SK-N-SH (cell line): Measurements from ENCODE around the gene ZNF101. TPM values are rescaled to one million over a fixed set of nuclear protein-coding genes. Genes with fewer than 3 reads are reported as not detected.

Experiments used
- CTCF ChIA-PET: fragments of 300-600, 350-600 bp; formaldehyde crosslinking; extraction: SDS; loops from one replicate; lab custom pipeline; 2021; lab: Yijun Ruan, JAX
- POLR2A ChIA-PET: fragments of 350-600 bp; sonication (Branson Sonifier 250); formaldehyde crosslinking; extraction: SDS; loops from one replicate; lab custom pipeline; 2020; ENCODE audit warnings: antibody characterized with exemption, inconsistent platforms; lab: Yijun Ruan, JAX
- DNase-seq: peaks from one replicate; pipeline ENCODE4 v3.0.0; 2012
- H2AFZ ChIP-seq: fragments of 200-600 bp; sonication (generic); 2 replicates; pipeline ENCODE4 v1.8.1; 2016; ENCODE audit warnings: antibody characterized with exemption, mild to moderate bottlenecking, low read depth
- H3F3A ChIP-seq: fragments of 200-600 bp; sonication (generic); replicated peaks from 2 replicates; pipeline ENCODE3; 2016; ENCODE audit warnings: antibody characterized with exemption, mild to moderate bottlenecking; ENCODE audit not compliant: insufficient read depth
- H3K27ac ChIP-seq, 2 experiments: fragments of 200-500 bp in 1 of 2; fragments of 200-600 bp in 1 of 2; sonication (Bioruptor generic) in 1 of 2; sonication (generic), shearing (Covaris generic) in 1 of 2; 2 replicates each; pipeline versions ENCODE4 v1.5.1 to v1.6.1; 2014 to 2016; ENCODE audit warnings: low read depth in 2 of 2, inconsistent platforms in 1 of 2, low read length in 1 of 2, mild to moderate bottlenecking in 1 of 2, mixed read lengths in 1 of 2
- H3K27me3 ChIP-seq: fragments of 200-600 bp; sonication (generic), shearing (Covaris generic); 2 replicates; pipeline ENCODE4 v1.6.1; 2016; ENCODE audit warnings: mixed run types; ENCODE audit not compliant: insufficient read depth
- H3K36me3 ChIP-seq, 2 experiments: fragments of 200-500 bp in 1 of 2; fragments of 200-600 bp in 1 of 2; sonication (Bioruptor generic) in 1 of 2; sonication (generic) in 1 of 2; replicated peaks in 1 of 2; 2 replicates each; pipeline versions ENCODE3 to v1.5.1; 2014 to 2016; ENCODE audit warnings: low read length in 1 of 2, mild to moderate bottlenecking in 1 of 2; ENCODE audit not compliant: insufficient read depth in 2 of 2, control insufficient read depth in 1 of 2
- H3K4me1 ChIP-seq, 2 experiments: fragments of 200-500 bp in 1 of 2; fragments of 200-600 bp in 1 of 2; sonication (Bioruptor generic) in 1 of 2; sonication (generic), shearing (Covaris generic) in 1 of 2; 2 replicates each; pipeline versions ENCODE4 v1.5.1 to v1.6.1; 2014 to 2016; ENCODE audit warnings: low read depth in 1 of 2, low read length in 1 of 2, mixed run types in 1 of 2; ENCODE audit not compliant: insufficient read depth in 2 of 2, control insufficient read depth in 1 of 2
- H3K4me2 ChIP-seq: fragments of 200-600 bp; sonication (generic), shearing (Covaris generic); 2 replicates; pipeline ENCODE4 v1.6.1; 2017; ENCODE audit warnings: mixed run types
- H3K4me3 ChIP-seq, 2 experiments: fragments of 200-500 bp in 1 of 2; fragments of 200-600 bp in 1 of 2; sonication (Bioruptor generic) in 1 of 2; sonication (generic), shearing (Covaris generic) in 1 of 2; 2 replicates each; pipeline versions ENCODE4 v1.5.1 to v1.8.1; 2014 to 2016; ENCODE audit warnings: low read depth in 2 of 2, inconsistent platforms in 1 of 2, low read length in 1 of 2, mild to moderate bottlenecking in 1 of 2, mixed read lengths in 1 of 2, moderate library complexity in 1 of 2
- H3K79me2 ChIP-seq: fragments of 200-600 bp; sonication (generic); 2 replicates; pipeline ENCODE4 v1.8.1; 2017; ENCODE audit warnings: mild to moderate bottlenecking; ENCODE audit not compliant: insufficient read depth
- H3K9ac ChIP-seq: fragments of 200-600 bp; sonication (generic); 2 replicates; pipeline ENCODE4 v1.6.1; 2017; ENCODE audit warnings: mixed run types
- H3K9me2 ChIP-seq: fragments of 200-600 bp; sonication (generic); 2 replicates; pipeline ENCODE4 v1.6.1; 2017; ENCODE audit warnings: mixed run types
- H3K9me3 ChIP-seq: fragments of 200-600 bp; sonication (generic); 2 replicates; pipeline ENCODE4 v1.6.1; 2017; ENCODE audit warnings: mixed run types, mild to moderate bottlenecking, moderate library complexity
- H4K20me1 ChIP-seq: fragments of 200-600 bp; sonication (generic); 2 replicates; pipeline ENCODE4 v1.6.1; 2017; ENCODE audit warnings: mild to moderate bottlenecking, mixed run types; ENCODE audit not compliant: insufficient read depth
- CHD2 ChIP-seq: fragments of 150-350 bp; IDR thresholded peaks from 2 replicates; pipeline ENCODE4 v1.6.1; 2018; ENCODE audit warnings: low read length; ENCODE audit not compliant: partially characterized antibody
- EP300 ChIP-seq, 2 experiments: IDR thresholded peaks; 2 replicates each; pipeline versions ENCODE4 v1.4.0 to v1.6.1; 2012; ENCODE audit warnings: borderline replicate concordance in 1 of 2, low read depth in 1 of 2, low read length in 1 of 2
- EZH2phosphoT487 ChIP-seq: fragments of 200-600 bp; sonication (generic); IDR thresholded peaks from 2 replicates; pipeline ENCODE4 v1.6.1; 2017; ENCODE audit warnings: low read depth, mixed run types, mild to moderate bottlenecking, antibody characterized with exemption, moderate library complexity, borderline replicate concordance
- FOXJ3 ChIP-seq: sonication (generic); formaldehyde crosslinking; IDR thresholded peaks from 2 replicates; pipeline ENCODE4 v1.5.1; 2020; ENCODE audit warnings: mild to moderate bottlenecking, missing genetic modification reagents
- FOXM1 ChIP-seq: IDR thresholded peaks from 2 replicates; pipeline ENCODE4 v1.4.0; 2012; ENCODE audit warnings: low read depth, mild to moderate bottlenecking
- JUND ChIP-seq: IDR thresholded peaks from 2 replicates; pipeline ENCODE4 v1.4.0; 2012
- MEF2A ChIP-seq: IDR thresholded peaks from 2 replicates; pipeline ENCODE4 v1.4.0; 2012; ENCODE audit warnings: low read depth, borderline replicate concordance
- NRF1 ChIP-seq: IDR thresholded peaks from 2 replicates; pipeline ENCODE4 v1.6.1; 2012; ENCODE audit warnings: low read depth, mild to moderate bottlenecking, low read length
- RXRA ChIP-seq: IDR thresholded peaks from 2 replicates; pipeline ENCODE4 v1.4.0; 2012; ENCODE audit warnings: low read depth, mild to moderate bottlenecking, borderline replicate concordance
- TCF12 ChIP-seq: IDR thresholded peaks from 2 replicates; pipeline ENCODE4 v1.4.0; 2012
- WGBS: methylation state at CpG from one replicate; pipeline ENCODE4 v1.1.6; 2017; ENCODE audit warnings: low lambda C conversion rate; 5-methylcytosine and 5-hydroxymethylcytosine counted together
- polyA plus RNA-seq, 3 experiments: library from polyadenylated mRNA; depleted of rRNA; stranded (reverse); fragments of >200 nt; gene quantifications; 2 replicates each; pipeline ENCODE4 v1.2.3, GENCODE V29; 2012
- TF ChIP-seq, protein P1 (sequence below): fragments of 200-600 bp; sonication (generic); IDR thresholded peaks from 2 replicates; pipeline ENCODE4 v1.6.1; 2017; ENCODE audit warnings: antibody characterized with exemption, mild to moderate bottlenecking, moderate library complexity
- TF ChIP-seq, protein P2 (sequence below): IDR thresholded peaks from 2 replicates; pipeline ENCODE4 v1.4.0; 2012; ENCODE audit warnings: low read depth, borderline replicate concordance
- TF ChIP-seq, protein P3 (sequence below): fragments of 150-350 bp; IDR thresholded peaks from 2 replicates; pipeline ENCODE4 v1.6.1; 2016; ENCODE audit warnings: mild to moderate bottlenecking, low read depth, low read length
- TF ChIP-seq, protein P4 (sequence below): IDR thresholded peaks from 2 replicates; pipeline ENCODE4 v1.4.0; 2012; ENCODE audit warnings: low read depth, borderline replicate concordance
- TF ChIP-seq, protein P5 (sequence below): IDR thresholded peaks from 2 replicates; pipeline ENCODE4; 2012
- TF ChIP-seq, protein P6 (sequence below): IDR thresholded peaks from 2 replicates; pipeline ENCODE4 v1.6.1; 2012; ENCODE audit warnings: mild to moderate bottlenecking, low read depth, low read length, moderate library complexity
- TF ChIP-seq, protein P7 (sequence below): IDR thresholded peaks from 2 replicates; pipeline ENCODE4 v1.4.0; 2012; ENCODE audit warnings: low read depth

The ZNF101 gene
- polyA plus RNA-seq, 1 of the 3 experiments (the other 2 are of a cell fraction): 2.4 TPM

DNA sequence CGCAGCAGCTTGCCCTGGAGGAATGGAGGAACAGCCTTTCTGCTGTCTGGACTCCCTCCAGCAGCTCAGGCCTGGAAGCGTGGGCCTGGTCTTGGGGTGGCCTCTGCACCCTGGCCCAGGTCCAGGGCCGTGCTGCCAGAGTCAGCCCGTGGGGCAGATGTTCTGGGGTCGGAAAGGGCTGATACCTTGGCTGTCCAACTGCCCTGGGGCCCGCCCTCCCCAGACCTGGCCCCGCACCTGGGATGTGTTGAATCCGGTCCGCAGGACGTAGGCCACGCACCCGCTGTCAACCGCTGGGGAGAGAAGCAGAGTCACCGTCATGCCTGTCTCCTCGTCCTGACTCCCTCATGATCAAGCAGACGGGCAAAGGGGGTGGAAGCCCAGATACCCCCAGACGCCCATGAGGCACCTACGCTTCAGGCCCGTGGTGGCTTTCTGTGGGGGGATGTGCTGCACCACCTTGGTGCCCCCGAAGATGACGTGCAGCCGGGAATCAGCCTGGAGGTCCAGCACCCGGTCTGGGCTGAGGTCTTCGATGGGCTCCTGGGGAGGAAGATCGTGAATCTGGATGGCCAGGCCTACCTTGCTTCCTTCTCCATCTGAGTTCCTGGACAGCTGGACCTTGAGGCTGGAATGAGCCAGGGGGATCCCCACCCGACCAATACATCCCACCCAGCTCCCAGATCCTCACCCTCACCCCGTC lies 12.8 kb upstream of the ZNF101 start (continued):
- TF ChIP-seq EZH2phosphoT487 (no peak), RXRA (no peak)
- TF ChIP-seq, protein P1, sequence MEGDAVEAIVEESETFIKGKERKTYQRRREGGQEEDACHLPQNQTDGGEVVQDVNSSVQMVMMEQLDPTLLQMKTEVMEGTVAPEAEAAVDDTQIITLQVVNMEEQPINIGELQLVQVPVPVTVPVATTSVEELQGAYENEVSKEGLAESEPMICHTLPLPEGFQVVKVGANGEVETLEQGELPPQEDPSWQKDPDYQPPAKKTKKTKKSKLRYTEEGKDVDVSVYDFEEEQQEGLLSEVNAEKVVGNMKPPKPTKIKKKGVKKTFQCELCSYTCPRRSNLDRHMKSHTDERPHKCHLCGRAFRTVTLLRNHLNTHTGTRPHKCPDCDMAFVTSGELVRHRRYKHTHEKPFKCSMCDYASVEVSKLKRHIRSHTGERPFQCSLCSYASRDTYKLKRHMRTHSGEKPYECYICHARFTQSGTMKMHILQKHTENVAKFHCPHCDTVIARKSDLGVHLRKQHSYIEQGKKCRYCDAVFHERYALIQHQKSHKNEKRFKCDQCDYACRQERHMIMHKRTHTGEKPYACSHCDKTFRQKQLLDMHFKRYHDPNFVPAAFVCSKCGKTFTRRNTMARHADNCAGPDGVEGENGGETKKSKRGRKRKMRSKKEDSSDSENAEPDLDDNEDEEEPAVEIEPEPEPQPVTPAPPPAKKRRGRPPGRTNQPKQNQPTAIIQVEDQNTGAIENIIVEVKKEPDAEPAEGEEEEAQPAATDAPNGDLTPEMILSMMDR: no peak
- TF ChIP-seq, protein P2, sequence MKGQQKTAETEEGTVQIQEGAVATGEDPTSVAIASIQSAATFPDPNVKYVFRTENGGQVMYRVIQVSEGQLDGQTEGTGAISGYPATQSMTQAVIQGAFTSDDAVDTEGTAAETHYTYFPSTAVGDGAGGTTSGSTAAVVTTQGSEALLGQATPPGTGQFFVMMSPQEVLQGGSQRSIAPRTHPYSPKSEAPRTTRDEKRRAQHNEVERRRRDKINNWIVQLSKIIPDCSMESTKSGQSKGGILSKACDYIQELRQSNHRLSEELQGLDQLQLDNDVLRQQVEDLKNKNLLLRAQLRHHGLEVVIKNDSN: no peak

DNA sequence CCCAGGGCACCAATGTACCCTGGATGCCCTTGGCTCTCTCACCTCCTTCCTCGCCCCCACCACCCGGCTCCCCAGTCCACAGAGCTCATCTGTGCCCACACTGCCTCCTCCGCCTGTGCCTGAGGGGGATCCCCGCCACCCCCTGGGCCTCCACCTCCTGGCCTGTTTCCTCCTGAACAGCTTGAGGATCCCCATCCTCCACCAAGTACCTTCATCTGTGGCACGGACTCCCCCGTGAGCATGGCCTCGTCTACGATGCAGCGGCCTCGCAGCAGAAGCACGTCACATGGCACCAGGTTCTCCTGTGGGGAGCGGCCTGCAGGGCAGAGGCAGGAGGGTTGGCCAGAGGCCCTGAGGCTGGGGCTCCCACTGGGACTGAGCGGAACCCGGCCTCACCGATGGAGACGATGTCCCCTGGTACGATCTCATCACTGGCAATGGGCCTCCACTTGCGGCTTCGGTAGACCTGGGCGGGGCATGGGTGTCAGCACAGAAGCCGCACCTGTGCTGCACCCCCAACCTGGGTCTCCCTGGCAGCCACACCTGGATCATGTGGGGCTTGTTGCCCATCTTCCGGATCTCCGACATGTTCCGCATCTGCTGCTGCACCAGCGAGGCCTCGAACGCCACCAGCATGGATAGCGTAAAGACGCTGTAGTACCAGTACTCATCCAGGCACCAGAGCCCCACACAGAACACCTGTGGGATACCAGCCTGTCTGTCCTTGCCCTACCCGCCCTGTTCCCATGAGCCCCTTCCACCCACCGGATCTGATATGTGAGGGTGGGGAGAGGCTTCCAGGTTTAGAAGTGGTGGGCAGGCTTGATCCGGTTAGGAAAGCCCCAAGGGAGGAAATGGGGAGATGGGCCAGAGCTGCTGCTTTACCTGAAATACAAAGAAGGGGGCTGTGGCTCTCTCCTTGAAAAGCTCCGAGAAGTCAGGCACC lies 11.9 kb upstream of the ZNF101 start:
- Histone ChIP-seq H3K36me3 (peaks cover 19 to 77% of the 10 kb centered on the region in 2 experiments), H3K9ac (no peak overlapping the region), H3K27me3 (no peaks in the 10 kb centered on the region), H3K79me2 (peaks cover 34% of the 10 kb centered on the region), H3K4me1 (peaks cover 0 to 7% of the 10 kb centered on the region in 2 experiments; a peak in 1 of 4 replicates), H3K4me2 (no peak overlapping the region), H3K9me2 (no peaks in the 10 kb centered on the region), H2AFZ (no peak overlapping the region), H3K4me3 (no peak overlapping the region), H3F3A (no peaks in the 10 kb centered on the region), H3K9me3 (no peaks in the 10 kb centered on the region), H3K27ac (no peak overlapping the region; a peak in 1 of 4 replicates), H4K20me1 (peaks cover 23% of the 10 kb centered on the region)
- peak; percentile 17 for DNase-seq
- CTCF ChIA-PET: interaction anchor here (1.0 to 6.6 kb wide), 4 partner anchors 10 to 125 kb away, joined by 3 to 45 read pairs (median 12); partner anchors contain the start of gene GMIP
- WGBS: 95% methylated on average over 21 of the region's 33 CpGs
- POLR2A ChIA-PET: no interaction called here
- no peak for TF ChIP-seq NRF1
- TF ChIP-seq, protein P3, sequence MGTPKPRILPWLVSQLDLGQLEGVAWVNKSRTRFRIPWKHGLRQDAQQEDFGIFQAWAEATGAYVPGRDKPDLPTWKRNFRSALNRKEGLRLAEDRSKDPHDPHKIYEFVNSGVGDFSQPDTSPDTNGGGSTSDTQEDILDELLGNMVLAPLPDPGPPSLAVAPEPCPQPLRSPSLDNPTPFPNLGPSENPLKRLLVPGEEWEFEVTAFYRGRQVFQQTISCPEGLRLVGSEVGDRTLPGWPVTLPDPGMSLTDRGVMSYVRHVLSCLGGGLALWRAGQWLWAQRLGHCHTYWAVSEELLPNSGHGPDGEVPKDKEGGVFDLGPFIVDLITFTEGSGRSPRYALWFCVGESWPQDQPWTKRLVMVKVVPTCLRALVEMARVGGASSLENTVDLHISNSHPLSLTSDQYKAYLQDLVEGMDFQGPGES: no peak
- TF ChIP-seq, protein P4, sequence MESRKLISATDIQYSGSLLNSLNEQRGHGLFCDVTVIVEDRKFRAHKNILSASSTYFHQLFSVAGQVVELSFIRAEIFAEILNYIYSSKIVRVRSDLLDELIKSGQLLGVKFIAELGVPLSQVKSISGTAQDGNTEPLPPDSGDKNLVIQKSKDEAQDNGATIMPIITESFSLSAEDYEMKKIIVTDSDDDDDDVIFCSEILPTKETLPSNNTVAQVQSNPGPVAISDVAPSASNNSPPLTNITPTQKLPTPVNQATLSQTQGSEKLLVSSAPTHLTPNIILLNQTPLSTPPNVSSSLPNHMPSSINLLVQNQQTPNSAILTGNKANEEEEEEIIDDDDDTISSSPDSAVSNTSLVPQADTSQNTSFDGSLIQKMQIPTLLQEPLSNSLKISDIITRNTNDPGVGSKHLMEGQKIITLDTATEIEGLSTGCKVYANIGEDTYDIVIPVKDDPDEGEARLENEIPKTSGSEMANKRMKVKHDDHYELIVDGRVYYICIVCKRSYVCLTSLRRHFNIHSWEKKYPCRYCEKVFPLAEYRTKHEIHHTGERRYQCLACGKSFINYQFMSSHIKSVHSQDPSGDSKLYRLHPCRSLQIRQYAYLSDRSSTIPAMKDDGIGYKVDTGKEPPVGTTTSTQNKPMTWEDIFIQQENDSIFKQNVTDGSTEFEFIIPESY: no peak
- no peak for TF ChIP-seq JUND
- TF ChIP-seq EP300 (IDR thresholded peaks at IDR 0.05; ENCODE audit: borderline replicate concordance in 1 of 2, low read depth in 1 of 2, low read length in 1 of 2): no peak
- no peak for TF ChIP-seq FOXM1
- no peak for TF ChIP-seq FOXJ3 (CRISPR knock-in tag)
- TF ChIP-seq, protein P5, sequence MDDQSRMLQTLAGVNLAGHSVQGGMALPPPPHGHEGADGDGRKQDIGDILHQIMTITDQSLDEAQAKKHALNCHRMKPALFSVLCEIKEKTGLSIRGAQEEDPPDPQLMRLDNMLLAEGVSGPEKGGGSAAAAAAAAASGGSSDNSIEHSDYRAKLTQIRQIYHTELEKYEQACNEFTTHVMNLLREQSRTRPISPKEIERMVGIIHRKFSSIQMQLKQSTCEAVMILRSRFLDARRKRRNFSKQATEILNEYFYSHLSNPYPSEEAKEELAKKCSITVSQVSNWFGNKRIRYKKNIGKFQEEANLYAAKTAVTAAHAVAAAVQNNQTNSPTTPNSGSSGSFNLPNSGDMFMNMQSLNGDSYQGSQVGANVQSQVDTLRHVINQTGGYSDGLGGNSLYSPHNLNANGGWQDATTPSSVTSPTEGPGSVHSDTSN: no peak
- no peak for TF ChIP-seq CHD2
- TF ChIP-seq TCF12: no peak
- no peak for TF ChIP-seq MEF2A
- TF ChIP-seq, protein P6, sequence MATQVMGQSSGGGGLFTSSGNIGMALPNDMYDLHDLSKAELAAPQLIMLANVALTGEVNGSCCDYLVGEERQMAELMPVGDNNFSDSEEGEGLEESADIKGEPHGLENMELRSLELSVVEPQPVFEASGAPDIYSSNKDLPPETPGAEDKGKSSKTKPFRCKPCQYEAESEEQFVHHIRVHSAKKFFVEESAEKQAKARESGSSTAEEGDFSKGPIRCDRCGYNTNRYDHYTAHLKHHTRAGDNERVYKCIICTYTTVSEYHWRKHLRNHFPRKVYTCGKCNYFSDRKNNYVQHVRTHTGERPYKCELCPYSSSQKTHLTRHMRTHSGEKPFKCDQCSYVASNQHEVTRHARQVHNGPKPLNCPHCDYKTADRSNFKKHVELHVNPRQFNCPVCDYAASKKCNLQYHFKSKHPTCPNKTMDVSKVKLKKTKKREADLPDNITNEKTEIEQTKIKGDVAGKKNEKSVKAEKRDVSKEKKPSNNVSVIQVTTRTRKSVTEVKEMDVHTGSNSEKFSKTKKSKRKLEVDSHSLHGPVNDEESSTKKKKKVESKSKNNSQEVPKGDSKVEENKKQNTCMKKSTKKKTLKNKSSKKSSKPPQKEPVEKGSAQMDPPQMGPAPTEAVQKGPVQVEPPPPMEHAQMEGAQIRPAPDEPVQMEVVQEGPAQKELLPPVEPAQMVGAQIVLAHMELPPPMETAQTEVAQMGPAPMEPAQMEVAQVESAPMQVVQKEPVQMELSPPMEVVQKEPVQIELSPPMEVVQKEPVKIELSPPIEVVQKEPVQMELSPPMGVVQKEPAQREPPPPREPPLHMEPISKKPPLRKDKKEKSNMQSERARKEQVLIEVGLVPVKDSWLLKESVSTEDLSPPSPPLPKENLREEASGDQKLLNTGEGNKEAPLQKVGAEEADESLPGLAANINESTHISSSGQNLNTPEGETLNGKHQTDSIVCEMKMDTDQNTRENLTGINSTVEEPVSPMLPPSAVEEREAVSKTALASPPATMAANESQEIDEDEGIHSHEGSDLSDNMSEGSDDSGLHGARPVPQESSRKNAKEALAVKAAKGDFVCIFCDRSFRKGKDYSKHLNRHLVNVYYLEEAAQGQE: no peak
- TF ChIP-seq, protein P7, sequence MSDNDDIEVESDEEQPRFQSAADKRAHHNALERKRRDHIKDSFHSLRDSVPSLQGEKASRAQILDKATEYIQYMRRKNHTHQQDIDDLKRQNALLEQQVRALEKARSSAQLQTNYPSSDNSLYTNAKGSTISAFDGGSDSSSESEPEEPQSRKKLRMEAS: no peak
